Astrocyte of the cerebellum (primary cell): ENCODE measurements around the gene TLE7.

Experiments used
- DNase-seq: peaks from one replicate; pipeline ENCODE4 v3.0.0-alpha.2; 2011; ENCODE audit warnings: low read depth
- H3K4me3 ChIP-seq: 2 replicates; pipeline ENCODE4 v1.5.1; 2011; ENCODE audit warnings: mild to moderate bottlenecking, low read depth, low read length, moderate library complexity
- CTCF ChIP-seq: IDR thresholded peaks from 2 replicates; pipeline ENCODE4 v1.5.1; 2012; ENCODE audit warnings: low read length, low read depth, moderate library complexity, mild to moderate bottlenecking; ENCODE audit errors: missing control alignments
- in situ Hi-C: cut with HindIII; loops from 2 replicates; pipeline ENCODE4 v1.10.0; 2017; ENCODE audit warnings: low sequenced_read_pairs

The TLE7 gene

DNA sequence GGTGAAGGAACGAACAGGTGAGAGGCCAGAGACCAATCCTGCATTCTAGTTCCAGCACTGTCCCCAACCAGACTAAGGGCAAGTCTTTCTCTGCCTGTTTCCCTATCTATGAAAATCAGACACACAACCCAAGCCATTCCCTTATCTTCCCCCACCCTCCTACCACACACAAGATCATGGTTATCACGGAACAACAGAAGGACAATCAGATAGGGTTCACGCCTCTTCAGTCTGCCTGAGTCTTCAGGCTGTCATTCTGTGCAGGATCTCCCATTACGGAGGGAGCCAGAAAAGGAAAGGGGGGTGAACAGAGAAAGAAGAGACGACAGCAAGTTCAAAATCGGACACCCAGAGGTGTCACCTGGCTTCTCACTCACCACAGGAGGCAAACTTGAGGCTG, 11.1 kb downstream of the TLE7 start:
- in situ Hi-C loops, result no loop called here
- no peak overlapping the region for H3K4me3 ChIP-seq
- TF ChIP-seq CTCF, result no peak
- DNase-seq, result no peak

DNA sequence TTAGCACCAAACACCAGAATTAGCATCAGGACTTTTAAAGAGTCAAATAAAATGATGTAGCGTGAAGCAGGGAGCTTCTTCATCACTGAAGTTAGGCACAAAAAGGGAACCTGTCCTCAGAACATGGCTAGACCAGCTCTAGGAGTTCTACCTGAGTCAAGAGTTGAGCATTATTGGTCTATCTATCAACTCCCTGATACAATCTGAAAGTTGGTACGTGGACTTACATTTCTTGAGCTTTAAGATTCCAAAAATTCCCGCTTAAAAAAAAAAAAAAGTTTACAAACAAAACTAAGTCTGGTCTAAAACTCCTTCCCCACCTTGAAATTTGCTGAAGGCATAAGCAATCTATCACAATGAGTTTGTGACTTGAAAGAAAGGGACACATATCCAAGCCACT, 12.3 kb downstream of the TLE7 start:
- no peak for DNase-seq
- in situ Hi-C loops, result no loop called here
- no peak for TF ChIP-seq CTCF
- H3K4me3 ChIP-seq, result no peak overlapping the region

DNA sequence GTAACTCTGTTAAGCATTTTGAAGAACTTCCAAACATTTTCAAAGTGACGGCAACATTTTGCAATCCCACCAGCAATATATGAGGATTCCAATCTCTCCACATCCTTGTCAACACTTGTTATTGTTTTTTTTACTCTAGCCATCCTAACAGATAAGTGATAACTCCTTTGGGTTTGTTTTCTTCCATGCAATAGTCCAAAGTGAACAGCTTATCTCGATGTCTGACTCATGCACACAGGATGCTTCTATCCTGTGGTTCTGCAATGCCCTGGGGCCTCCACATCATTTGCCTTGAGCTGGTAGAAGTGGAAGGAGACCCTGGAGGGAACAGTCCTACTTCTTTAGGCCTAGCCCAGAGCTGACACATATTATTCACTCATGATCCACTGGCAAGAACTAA, 13.0 kb downstream of the TLE7 start:
- DNase-seq, result no peak
- in situ Hi-C loops, result no loop called here
- no peak for TF ChIP-seq CTCF
- H3K4me3 ChIP-seq, result no peak overlapping the region

DNA sequence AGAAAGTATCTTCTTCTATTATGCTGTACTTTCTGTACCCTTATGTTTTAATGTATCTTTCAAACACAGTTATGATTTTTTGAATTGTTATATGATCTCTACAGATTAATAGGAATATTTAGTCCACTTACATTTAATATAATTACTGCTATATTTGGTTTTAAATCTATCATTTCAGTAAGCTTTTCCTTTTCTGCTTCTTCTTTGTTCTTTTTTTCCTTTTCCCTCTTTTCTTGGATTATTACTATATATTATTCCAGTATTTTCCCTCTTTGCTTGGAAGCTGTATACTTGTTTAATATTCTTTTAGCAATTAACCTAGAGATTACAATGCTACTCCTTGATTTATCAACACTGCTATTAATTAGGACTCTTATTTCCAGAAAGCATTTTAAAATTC, 13.5 kb downstream of the TLE7 start:
- no peak for DNase-seq
- in situ Hi-C loops, result no loop called here
- H3K4me3 ChIP-seq, result no peak overlapping the region
- TF ChIP-seq CTCF, result no peak

DNA sequence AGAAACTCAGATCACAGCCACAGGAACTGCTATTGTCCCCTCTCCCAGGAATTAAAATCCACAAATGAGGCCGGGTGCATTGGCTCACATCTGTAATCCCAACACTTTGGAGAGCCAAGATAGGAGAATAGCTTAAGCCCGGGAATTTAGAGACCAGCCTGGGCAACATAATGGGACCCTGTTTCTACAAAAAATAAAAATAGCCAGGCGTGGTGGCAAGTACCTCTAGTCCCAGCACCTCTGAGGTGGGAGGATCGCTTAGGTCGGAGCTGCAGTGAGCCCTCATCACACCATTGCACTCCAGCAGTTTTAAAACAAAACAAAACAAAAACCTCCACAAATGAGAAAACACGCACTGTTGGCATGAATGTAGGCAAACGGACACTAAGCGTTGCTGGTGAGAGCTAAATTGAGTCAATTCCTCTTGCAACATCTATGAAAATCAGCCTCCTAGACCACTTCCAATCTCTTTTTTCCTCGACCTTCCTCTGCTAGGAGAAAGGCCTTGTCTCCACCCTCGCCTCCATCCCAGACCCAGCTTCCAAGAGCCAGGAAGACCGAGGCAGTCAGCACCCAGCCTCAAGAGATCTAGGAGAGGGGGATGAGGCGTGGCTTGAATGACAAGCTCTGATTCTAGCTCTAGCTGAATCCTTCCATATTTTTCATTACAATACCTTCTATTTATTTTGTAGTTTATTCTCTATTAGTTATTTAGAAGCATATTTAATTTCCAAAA, 14.8 kb downstream of the TLE7 start:
- no peak overlapping the region for H3K4me3 ChIP-seq
- no peak for TF ChIP-seq CTCF
- no peak for DNase-seq
- in situ Hi-C loops, result no loop called here

GRCh38 chr16:71426069-71426879, 15.6 kb downstream of the TLE7 start:
- peak; percentile 12 for DNase-seq
- H3K4me3 ChIP-seq, result peak overlapping the region; percentile 34

More at GRCh38 chr16:71426069-71426879, 15.6 kb downstream of the TLE7 start:
- in situ Hi-C loops, result no loop called here
- TF ChIP-seq CTCF, result no peak
